K562 (cell line): Measurements from ENCODE around the gene GALNT15. TPM values are rescaled to one million over a fixed set of nuclear protein-coding genes. Genes with fewer than 3 reads are reported as not detected.

Experiments
- ATAC-seq: fragments of 200-7000 bp; cut with Tn5 transposase; 3 replicates; pipeline ENCODE4 v1.9.1; 2020; ENCODE audit warnings: moderate library complexity
- BruUV-seq: library from RNA; stranded (reverse); fragments of 400-500 nt; replicated peaks from 2 replicates; lab custom pipeline; 2021; lab: Mats Ljungman, UMichigan
- CTCF ChIA-PET: fragments of 300-600 bp; formaldehyde crosslinking; extraction: SDS; loops from one replicate; lab custom pipeline; 2021; ENCODE audit warnings: low intra/inter-chr PET ratio; lab: Yijun Ruan, JAX
- POLR2A ChIA-PET: fragments of 300-600, 350-650 bp; sonication (Branson Sonifier 250); formaldehyde crosslinking; extraction: SDS; loops from one replicate; lab custom pipeline; 2021; ENCODE audit warnings: antibody characterized with exemption, inconsistent platforms; lab: Yijun Ruan, JAX
- DNase-seq, 4 experiments: peaks; one replicate each; pipeline versions ENCODE4 v3.0.0 to v3.0.0-alpha.2; 2011 to 2018; ENCODE audit warnings: low spot score in 3 of 4, mixed read lengths in 3 of 4; ENCODE audit errors: extremely low read depth in 1 of 4
- FAIRE-seq: peaks from 2 replicates; lab custom pipeline; 2011; peaks lifted over from hg19 to GRCh38; lab: Jason Lieb, UNC
- H2AFZ ChIP-seq: 2 replicates; pipeline ENCODE4 v1.6.0; 2011; ENCODE audit warnings: low read depth, low read length, control low read depth, inconsistent platforms
- H3K27ac ChIP-seq: fragments of 200-600 bp; 3 replicates; pipeline ENCODE4 v1.8.0; 2011; ENCODE audit warnings: low read depth, mild to moderate bottlenecking, control low read depth, inconsistent platforms, low read length, moderate library complexity, mixed read lengths; ENCODE audit errors: extremely low read depth
- H3K27me3 ChIP-seq, 2 experiments: fragments of 300-600 bp in 1 of 2; 2 replicates in 1 of 2; 3 replicates in 1 of 2; pipeline versions ENCODE4 v1.6.0 to v1.8.0; 2011; ENCODE audit warnings: inconsistent platforms in 2 of 2, low read length in 2 of 2, mild to moderate bottlenecking in 1 of 2, mixed read lengths in 1 of 2, moderate library complexity in 1 of 2; ENCODE audit not compliant: control insufficient read depth in 2 of 2, insufficient read depth in 2 of 2
- H3K36me3 ChIP-seq: fragments of 300-600 bp; 3 replicates; pipeline ENCODE4 v1.8.0; 2011; ENCODE audit warnings: mild to moderate bottlenecking, low read length, inconsistent platforms; ENCODE audit not compliant: control insufficient read depth, insufficient read depth
- H3K4me1 ChIP-seq, 2 experiments: fragments of 200-600 bp in 1 of 2; replicated peaks in 1 of 2; 2 replicates in 1 of 2; 3 replicates in 1 of 2; pipeline versions ENCODE4 v1.5.1 to v1.8.0; 2011; ENCODE audit warnings: inconsistent platforms in 2 of 2, low read length in 2 of 2, mild to moderate bottlenecking in 1 of 2, mixed read lengths in 1 of 2, moderate library complexity in 1 of 2; ENCODE audit not compliant: control insufficient read depth in 2 of 2, insufficient read depth in 2 of 2
- H3K4me2 ChIP-seq: 2 replicates; pipeline ENCODE4 v1.6.1; 2011; ENCODE audit warnings: low read length, control low read depth, inconsistent platforms, mixed read lengths; ENCODE audit not compliant: insufficient read depth
- H3K4me3 ChIP-seq: fragments of 200-600 bp; sonication (generic), shearing (Covaris generic); 2 replicates; pipeline ENCODE4 v1.5.1; 2016; ENCODE audit warnings: control low read depth, inconsistent platforms
- H3K79me2 ChIP-seq: fragments of 200-600 bp; 3 replicates; pipeline ENCODE4 v1.8.0; 2011; ENCODE audit warnings: low read length, inconsistent platforms; ENCODE audit not compliant: control insufficient read depth, insufficient read depth
- H3K9ac ChIP-seq, 2 experiments: 2 replicates each; pipeline versions ENCODE4 v1.6.0 to v1.6.1; 2011; ENCODE audit warnings: low read depth in 2 of 2, low read length in 2 of 2, control low read depth in 1 of 2, inconsistent platforms in 1 of 2, mild to moderate bottlenecking in 1 of 2, mixed read lengths in 1 of 2; ENCODE audit not compliant: insufficient read depth in 1 of 2
- H3K9me1 ChIP-seq: one replicate; pipeline ENCODE4 v1.6.0; 2011; ENCODE audit warnings: inconsistent platforms, mild to moderate bottlenecking, low read length, moderate library complexity; ENCODE audit not compliant: control insufficient read depth, insufficient read depth
- H3K9me3 ChIP-seq: replicated peaks from 2 replicates; pipeline ENCODE4 v1.5.1; 2011; ENCODE audit warnings: low read depth, low read length, inconsistent platforms; ENCODE audit not compliant: control insufficient read depth, insufficient read depth
- H4K20me1 ChIP-seq: replicated peaks from 2 replicates; pipeline ENCODE4 v1.6.1; 2011; ENCODE audit warnings: low read length, inconsistent platforms, mixed read lengths; ENCODE audit not compliant: control insufficient read depth, insufficient read depth
- E2F1 ChIP-seq: sonication (generic); formaldehyde crosslinking; IDR thresholded peaks from 2 replicates; pipeline ENCODE4 v1.8.1; 2023; ENCODE audit warnings: mild to moderate bottlenecking, missing genetic modification reagents, moderate library complexity
- HDGF ChIP-seq: fragments of 450-650 bp; IDR thresholded peaks from 2 replicates; pipeline ENCODE4 v1.6.1; 2016
- TSHZ1 ChIP-seq: fragments of 250-450 bp; sonication (Bioruptor Pico); IDR thresholded peaks from 2 replicates; pipeline ENCODE4 v1.4.0; 2020; ENCODE audit warnings: mild to moderate bottlenecking, moderate library complexity
- WGBS: fragments of 100-300 bp; shearing (Covaris generic); methylation state at CpG from one replicate; pipeline ENCODE4 v1.1.6; 2016; ENCODE audit warnings: low coverage, mixed read lengths; ENCODE audit not compliant: insufficient coverage; ENCODE audit errors: missing lambda C conversion rate; 5-methylcytosine and 5-hydroxymethylcytosine counted together
- in situ Hi-C: fragments of 300-500 bp; cut with MboI; formaldehyde crosslinking; loops from 4 replicates; pipeline ENCODE4 v1.15.0; 2018; ENCODE audit warnings: inconsistent platforms, mixed read lengths
- intact Hi-C: fragments of 100-400 bp; cut with micrococcal nuclease; formaldehyde crosslinking; loops from 2 replicates; pipeline ENCODE4 v1.14.2; 2022
- polyA plus RNA-seq, 8 experiments: library from polyadenylated mRNA; depleted of rRNA in 4 of 8; stranded (reverse) in 5 of 8; unstranded in 3 of 8; fragments of >200 nt; fragmentation: Nextera tagmentation in 2 of 8; fragmentation: Illumina TruSeq in 1 of 8; extraction: Ambion mirVana in 2 of 8; extraction: Trizol in 1 of 8; gene quantifications; 2 replicates each; pipeline versions ENCODE4 v1.2.1 to v1.2.3, GENCODE V29; 2011 to 2014; ENCODE audit warnings: inconsistent platforms in 1 of 8, missing spikeins in 1 of 8
- total RNA-seq, 7 experiments: library from RNA; depleted of rRNA in 6 of 7; stranded (reverse); fragments of >200 nt in 6 of 7; fragmentation: Illumina TruSeq in 2 of 7; extraction: Trizol in 2 of 7; gene quantifications; 2 replicates each; pipeline versions ENCODE4 v1.2.1 to v1.2.3, GENCODE V29; 2011 to 2021; ENCODE audit warnings: low replicate concordance in 1 of 7

The GALNT15 gene
- total and polyA plus RNA-seq, 9 of the 15 experiments (the other 6 are each of a cell fraction or from before 2014, with no cell fraction given) = not detected

- Histone ChIP-seq H3K9me3 (no peaks in the 10 kb centered on the region), H3K27me3 (peaks cover 2 to 24% of the 10 kb centered on the region in 2 experiments; a peak in 3 of 5 replicates), H3K4me2 (no peak overlapping the region)
- no TSS peak for BruUV-seq
- ChIA-PET CTCF (no interaction called here), POLR2A (interaction anchor here (0.5 kb wide), 1 partner anchor 969 kb away, joined by 3 read pairs; no protein-coding TSS in a partner anchor)
- intact Hi-C loops = no loop called here
- FAIRE-seq = no peak
- TF ChIP-seq HDGF = no peak
- no peak for TF ChIP-seq TSHZ1
- no peak for TF ChIP-seq E2F1 (CRISPR knock-in tag)
- TF ChIP-seq, all 486 proteins: peak for 0
- in situ Hi-C loops = no loop called here
- H3K79me2 ChIP-seq = no peaks in the 10 kb centered on the region
- H3K9ac ChIP-seq = no peak overlapping the region
- H3K27ac ChIP-seq = no peak overlapping the region
- H3K4me3 ChIP-seq = no peak overlapping the region
- no peaks in the 10 kb centered on the region; the same call in 1 of the 2 replicates for H4K20me1 ChIP-seq
- H3K9me1 ChIP-seq = no peaks in the 10 kb centered on the region
- ATAC-seq (no peak), DNase-seq (no peak)
- H2AFZ ChIP-seq = no peak overlapping the region
- 0% methylated on average over 4 of the region's 4 CpGs for WGBS
- no peaks in the 10 kb centered on the region for H3K4me1 ChIP-seq
- H3K36me3 ChIP-seq = no peaks in the 10 kb centered on the region
Observed at GRCh38 chr3:16130066-16130465, 44.4 kb upstream of the GALNT15 start.
